DMS 273 (cell line): ENCODE results near the gene SHROOM2.

Experiments used
- DNase-seq: peaks from one replicate; lab custom pipeline; 2025; ENCODE audit not compliant: unreplicated experiment; lab: John Stamatoyannopoulos, UW

The SHROOM2 gene

DNA sequence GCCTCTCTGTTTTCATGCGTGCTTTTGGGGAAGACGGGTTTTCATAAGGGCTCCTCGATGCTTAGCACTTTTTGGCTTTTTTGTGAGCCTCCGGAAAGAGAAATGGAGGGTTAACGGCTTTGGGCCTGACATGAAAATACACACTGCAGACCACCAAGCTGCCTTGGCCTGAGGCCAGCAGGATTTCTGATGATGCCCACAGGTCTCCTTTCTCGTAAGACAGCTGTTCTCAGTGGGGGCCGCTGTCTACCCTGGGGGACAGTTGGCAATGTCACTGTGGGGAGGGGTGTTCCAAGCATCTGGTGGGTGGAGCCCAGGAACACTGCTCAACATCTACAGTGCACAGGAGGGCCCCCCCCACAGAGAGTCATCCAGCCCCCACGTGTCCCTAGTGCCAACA lies 151.5 kb downstream of the SHROOM2 start:
- no peak for DNase-seq

DNA sequence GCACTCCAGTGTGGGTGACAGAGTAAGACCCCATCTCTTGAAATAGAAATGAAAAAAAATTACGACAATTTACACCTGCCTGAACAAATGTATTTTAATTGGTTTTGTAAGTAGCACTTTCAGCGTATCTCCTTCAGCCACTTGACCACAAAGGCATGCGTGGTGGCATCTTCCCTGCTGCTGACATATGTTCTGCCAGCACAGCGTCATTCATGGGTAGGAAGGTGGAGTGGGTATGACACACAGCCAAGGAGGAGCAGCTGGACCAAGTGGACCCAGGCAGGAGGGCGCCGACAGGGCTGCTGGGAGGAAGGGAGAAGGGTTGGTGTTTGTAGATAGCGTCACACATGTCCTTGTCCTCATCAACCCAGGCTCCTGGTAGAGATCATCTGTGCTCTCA lies 152.3 kb downstream of the SHROOM2 start:
- no peak for DNase-seq

DNA sequence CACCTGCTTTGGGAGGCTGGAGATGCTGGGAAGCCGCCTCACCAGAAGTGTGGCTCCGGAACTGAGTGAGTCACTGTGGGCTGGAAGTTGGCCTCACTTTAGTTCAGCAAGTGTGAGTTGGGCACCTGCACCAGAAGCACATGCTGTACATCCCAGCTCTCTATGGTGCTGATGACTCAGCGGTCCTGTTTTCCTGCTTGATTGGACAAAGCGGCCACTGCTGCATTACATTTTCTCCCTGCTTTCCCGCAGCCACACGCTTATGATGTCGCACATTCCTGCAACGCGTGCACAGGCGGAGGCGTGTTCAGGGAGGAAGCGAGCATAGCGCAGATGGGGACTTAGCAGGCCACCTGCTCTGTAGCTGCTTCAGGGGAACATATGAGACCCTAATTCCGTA lies 154.2 kb downstream of the SHROOM2 start:
- DNase-seq = no peak

DNA sequence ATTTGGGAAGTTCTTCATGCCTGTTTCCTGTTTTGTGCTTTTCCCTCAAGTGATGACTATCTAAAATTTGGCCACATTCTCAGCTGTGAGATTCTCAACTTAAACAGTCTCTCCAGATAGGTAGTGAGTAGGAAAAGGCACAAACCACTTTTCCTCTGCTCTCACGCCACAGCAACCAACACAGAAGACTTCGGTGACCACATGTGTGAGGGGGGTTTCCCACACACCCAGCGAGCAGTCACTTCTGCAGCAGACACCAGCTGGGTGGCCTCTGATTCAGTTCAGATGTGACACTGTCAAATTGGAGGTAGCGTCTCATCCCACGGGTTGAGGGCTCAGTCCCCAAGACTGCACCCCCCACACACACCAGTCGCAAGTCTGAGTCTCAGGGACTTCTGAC lies 155.9 kb downstream of the SHROOM2 start:
- no peak for DNase-seq

GRCh38 chrX:9943420-9943819 lies 157.2 kb downstream of the SHROOM2 start:
- DNase-seq = no peak

DNA sequence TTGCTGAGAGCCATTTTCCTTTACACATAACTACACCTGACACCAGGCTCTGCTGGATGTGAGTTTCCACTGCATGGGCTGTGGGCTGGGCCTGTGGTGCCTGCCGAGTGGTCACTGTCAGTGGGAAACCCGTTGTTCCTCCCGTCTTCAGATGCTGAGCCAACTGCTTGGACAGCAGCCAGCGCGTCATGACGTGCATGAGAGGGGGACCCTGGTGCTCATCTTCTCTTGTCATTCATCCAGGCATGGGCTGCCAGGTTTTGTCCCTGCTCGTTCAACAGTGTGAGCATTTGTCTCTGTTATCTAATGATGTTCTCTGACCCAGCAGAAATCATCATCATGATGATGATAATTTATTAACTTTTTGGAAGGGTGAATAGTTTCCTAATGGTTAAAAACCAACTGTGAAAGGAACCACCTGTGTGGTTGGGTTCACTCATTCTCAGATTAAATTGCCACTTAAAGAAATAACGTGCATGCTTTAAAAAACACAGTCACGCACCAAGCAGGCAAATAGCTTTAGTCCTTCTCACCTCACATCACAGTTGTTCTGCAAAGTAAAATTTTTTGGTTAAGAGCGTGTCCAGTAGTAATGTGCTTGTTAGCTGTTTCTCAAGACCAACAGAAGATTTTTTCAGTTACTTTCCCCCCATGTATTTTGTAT lies 161.0 kb downstream of the SHROOM2 start:
- DNase-seq = no peak

DNA sequence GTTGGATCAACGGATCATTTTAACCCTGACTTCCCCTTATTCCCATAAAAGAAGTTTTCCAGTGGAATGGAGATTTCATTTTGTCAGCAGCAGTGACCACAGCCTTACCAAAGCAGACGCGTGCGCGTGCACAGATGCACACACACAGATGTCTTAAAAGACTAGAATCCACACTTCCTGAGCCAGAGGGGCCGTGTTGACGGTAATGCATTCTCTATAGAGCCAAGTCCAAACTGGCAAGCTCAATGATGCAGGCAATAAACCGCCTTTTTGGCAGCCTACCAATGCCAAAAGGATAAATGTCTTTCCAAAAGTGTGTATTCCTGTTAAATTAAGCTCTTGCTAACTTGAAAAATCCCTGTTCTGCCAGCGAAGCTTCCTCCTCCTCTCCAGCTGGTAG lies 162.2 kb downstream of the SHROOM2 start:
- peak; percentile 14 for DNase-seq

GRCh38 chrX:9952300-9952699 lies 166.1 kb downstream of the SHROOM2 start:
- no peak for DNase-seq

GRCh38 chrX:9953396-9953795 lies 167.2 kb downstream of the SHROOM2 start:
- no peak for DNase-seq

- DNase-seq = no peak
Measured at GRCh38 chrX:9955506-9955905, 169.3 kb downstream of the SHROOM2 start.

- no peak for DNase-seq
Measured at GRCh38 chrX:9957743-9958142, 171.5 kb downstream of the SHROOM2 start.

DNA sequence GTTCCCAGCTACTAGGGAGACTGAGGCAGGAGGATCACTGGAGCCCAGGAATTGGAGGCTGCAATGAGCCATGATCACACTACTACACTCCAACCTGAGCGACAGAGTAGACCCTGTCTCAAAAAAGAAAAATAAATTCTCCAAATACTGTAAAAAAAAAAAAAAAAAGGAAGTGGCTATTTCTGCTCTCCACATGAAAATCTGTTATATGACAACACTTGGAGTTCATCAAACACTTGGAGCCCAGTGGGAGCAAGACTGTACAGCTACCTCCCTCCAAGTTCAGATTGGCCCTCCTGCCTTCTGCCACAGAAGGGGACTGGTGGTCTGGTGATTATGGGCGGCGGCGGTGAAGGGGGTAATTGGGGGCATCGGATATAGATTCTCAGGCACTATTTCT lies 172.0 kb downstream of the SHROOM2 start:
- DNase-seq = no peak

- no peak for DNase-seq
Measured at GRCh38 chrX:9961750-9962149, 175.5 kb downstream of the SHROOM2 start.

- no peak for DNase-seq
Measured at GRCh38 chrX:9966775-9967408, 180.7 kb downstream of the SHROOM2 start, which contains the start of gene CLDN34. Gene CLDN34 (plus strand): TSS chrX:9967358. CDS start chrX:9967358, 0 bp downstream.

DNA sequence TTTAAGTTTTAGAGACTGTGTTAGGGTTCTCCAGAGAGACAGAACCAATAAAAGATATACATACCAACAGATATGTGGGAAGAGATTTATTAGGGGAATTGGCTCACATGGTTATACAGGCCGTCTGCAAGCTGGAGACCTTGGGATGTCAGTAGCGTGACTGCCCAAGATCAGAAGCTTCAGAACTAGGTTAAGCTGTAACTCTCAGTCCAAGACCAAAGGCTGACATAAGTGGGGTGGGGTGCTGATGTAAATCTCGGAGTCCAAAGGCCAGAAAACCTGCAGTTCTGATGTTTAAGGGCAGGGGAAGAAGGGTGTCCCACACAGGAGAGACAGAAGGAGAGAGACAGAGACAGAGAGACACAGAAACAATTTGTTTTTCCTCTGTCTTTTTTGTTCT lies 191.4 kb downstream of the SHROOM2 start:
- DNase-seq = no peak

- DNase-seq = no peak
Measured at GRCh38 chrX:9980401-9980800, 194.2 kb downstream of the SHROOM2 start.

- no peak for DNase-seq
Measured at GRCh38 chrX:9980927-9981326, 194.7 kb downstream of the SHROOM2 start.

GRCh38 chrX:9983441-9983840 lies 197.2 kb downstream of the SHROOM2 start:
- DNase-seq = no peak

DNA sequence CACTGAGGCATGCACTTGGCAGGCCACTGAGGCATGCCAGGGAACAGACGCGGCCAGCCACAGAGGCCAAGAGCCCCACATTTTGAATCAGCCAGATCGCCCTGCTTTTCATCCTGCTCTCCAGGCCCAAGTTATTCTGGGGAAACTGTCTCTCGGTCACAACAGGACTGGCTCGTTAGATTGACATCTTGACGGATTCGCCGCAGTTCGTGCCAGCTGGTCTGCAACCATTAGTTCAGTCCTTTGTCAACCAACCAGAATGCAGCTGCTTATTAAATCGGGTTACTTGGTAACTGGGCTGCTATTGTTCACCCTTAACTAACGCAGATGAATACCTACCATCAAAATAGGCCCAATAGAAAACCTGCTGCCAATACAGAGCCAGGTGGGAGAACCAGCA lies 197.6 kb downstream of the SHROOM2 start:
- DNase-seq = no peak

GRCh38 chrX:9988762-9989161 lies 202.5 kb downstream of the SHROOM2 start:
- peak; percentile 38 for DNase-seq

GRCh38 chrX:9992061-9992460 lies 205.8 kb downstream of the SHROOM2 start:
- DNase-seq = no peak

GRCh38 chrX:9992724-9993123 lies 206.5 kb downstream of the SHROOM2 start:
- no peak for DNase-seq

DNA sequence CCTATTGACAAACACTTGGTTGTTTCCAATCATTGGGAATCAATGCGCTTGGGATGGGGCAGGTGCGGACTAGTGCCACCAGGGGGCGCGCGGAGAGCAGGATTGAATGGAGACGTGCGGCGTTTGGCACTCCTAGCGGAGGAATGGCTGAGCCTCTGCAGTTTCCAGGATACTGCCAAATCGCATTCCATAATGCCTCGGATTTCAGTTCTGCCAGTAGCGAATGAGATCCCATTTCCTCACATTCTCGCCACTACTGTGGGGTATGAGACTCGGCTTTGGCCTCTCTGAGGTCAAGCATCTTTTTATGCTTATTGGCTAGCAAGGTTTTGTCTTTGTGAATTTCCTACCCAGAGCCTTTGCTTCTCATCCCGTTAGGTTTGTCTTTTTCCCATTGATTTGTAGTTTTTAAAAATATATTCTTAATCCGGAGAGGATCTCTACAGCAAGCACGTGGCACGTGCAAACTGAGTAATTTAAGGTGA lies 209.7 kb downstream of the SHROOM2 start:
- peak; percentile 94 for DNase-seq
